ENCODE measurements around the gene MTCL1.
A peak's percentile ranks its signal among the peaks of the same experiment; 100 is the strongest.

Gene MTCL1

DNA sequence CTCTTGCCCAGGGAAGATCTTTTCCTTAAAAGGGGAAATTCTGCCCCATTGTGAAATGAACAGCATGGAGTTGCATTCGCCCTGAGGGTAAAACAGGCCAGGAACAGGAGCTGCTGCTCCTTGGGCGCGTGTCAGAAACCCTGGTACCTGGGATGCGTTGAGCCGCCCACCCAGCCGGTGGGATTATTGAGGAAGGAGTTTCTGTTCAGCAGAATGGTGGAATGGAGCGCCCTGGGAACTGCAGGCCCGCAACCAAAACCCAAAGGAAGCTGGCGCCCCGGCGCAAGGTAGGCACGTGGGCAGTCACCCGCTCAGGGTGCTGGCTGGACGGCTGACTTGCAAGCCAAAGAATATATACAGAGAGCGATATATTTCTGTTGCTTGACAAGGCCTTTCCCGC is 73.5 kb downstream of the MTCL1 start:
- TF ChIP-seq JUND (IDR thresholded peaks at IDR 0.05; ENCODE audit: low read depth), result no peak
- no peak for DNase-seq (ENCODE audit: low read depth in 1 of 2, low spot score in 1 of 2)
- in situ Hi-C loops (cut with HindIII; ENCODE audit: low pct_unique_long_range_greater_than_20kb, low sequenced_read_pairs), result no loop called here

DNA sequence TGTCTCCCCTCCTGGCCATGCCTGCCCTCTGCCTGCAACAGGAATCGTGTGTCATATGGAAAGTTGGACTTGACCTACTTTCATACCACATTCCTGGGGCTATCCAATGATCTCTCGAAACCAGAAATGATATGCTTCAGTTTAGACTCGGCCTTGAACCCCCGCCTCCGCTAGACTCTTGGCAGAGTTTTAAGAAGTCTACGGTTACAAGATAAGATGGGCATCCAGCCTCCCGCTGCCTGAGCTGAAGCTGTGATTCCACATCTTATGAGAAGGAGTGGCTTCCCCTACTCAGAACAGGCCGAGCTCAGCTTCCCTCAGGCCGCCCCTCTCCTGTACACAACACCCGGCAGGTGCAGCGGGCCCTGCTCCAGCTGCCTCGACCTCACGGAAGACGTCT is 73.9 kb downstream of the MTCL1 start:
- TF ChIP-seq JUND (IDR thresholded peaks at IDR 0.05; ENCODE audit: low read depth), result no peak
- no peak for DNase-seq (ENCODE audit: low read depth in 1 of 2, low spot score in 1 of 2)
- in situ Hi-C loops (cut with HindIII; ENCODE audit: low pct_unique_long_range_greater_than_20kb, low sequenced_read_pairs), result no loop called here

DNA sequence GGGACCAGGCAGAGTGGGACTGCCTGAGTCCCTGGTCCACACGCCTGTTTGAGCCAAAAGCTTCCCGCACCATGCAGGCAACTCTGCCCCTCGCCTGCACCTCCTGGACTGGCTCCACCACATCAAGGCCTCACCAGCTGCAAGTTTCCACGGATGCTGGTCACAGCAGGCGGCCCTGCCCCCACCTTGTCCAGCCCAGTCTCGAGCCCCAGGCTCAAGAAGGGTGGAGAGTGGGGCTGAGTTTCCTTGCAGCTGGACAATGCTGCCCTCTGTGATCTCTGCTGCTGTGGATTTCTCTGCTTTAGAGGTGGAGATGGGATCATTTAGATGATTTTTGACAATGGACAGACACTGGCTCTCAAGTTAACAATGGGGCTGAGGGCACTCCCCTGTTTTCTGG is 74.9 kb downstream of the MTCL1 start:
- no peak for TF ChIP-seq JUND (IDR thresholded peaks at IDR 0.05; ENCODE audit: low read depth)
- in situ Hi-C loops (cut with HindIII; ENCODE audit: low pct_unique_long_range_greater_than_20kb, low sequenced_read_pairs), result no loop called here
- DNase-seq (ENCODE audit: low read depth in 1 of 2, low spot score in 1 of 2), result no peak

DNA sequence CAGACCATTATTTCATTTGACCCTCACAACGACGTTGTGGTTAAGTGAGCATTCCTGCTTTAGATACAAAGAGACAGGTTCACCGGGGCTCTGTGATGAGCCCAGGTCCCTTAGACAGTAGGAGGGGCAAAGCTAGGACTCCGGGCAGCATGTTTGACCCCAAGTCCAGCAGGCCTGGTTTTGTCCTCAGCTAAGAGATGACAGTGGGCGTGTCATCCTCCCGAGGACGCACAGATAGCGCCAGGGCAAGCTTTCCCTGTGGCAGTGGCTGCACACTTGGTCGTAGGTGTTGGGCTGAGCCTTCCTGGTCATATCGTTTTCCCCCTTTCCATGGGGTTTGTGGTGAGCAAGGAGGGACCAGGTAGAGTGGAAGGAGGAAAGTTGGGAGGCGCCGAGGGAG is 76.3 kb downstream of the MTCL1 start:
- in situ Hi-C loops (cut with HindIII; ENCODE audit: low pct_unique_long_range_greater_than_20kb, low sequenced_read_pairs), result no loop called here
- no peak for TF ChIP-seq JUND (IDR thresholded peaks at IDR 0.05; ENCODE audit: low read depth)
- no peak for DNase-seq (ENCODE audit: low read depth in 1 of 2, low spot score in 1 of 2)

DNA sequence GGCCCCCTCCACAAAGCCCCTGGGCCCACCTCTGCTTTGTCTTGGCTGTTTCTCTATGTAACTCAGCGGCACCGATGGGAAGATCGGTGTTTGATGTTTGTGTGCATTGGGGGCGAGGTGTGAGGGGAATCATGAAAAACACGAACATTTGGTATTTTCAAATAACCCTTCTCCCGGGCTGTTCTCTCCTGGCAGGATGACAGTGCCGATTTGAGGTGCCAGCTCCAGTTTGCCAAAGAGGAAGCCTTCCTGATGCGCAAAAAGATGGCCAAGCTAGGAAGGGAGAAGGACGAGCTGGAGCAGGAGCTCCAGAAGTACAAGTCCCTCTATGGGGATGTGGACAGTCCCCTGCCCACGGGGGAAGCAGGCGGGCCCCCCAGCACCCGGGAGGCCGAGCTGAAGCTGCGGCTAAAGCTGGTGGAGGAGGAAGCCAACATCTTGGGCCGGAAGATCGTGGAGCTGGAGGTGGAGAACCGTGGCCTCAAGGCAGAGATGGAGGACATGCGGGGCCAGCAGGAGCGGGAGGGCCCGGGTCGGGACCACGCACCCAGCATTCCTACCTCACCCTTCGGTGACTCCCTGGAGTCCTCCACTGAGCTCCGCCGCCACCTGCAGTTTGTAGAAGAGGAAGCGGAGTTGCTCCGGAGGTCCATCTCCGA is 78.1 kb downstream of the MTCL1 start:
- no peak for TF ChIP-seq JUND (IDR thresholded peaks at IDR 0.05; ENCODE audit: low read depth)
- no peak for DNase-seq (ENCODE audit: low read depth in 1 of 2, low spot score in 1 of 2)
- in situ Hi-C loops (cut with HindIII; ENCODE audit: low pct_unique_long_range_greater_than_20kb, low sequenced_read_pairs), result no loop called here

DNA sequence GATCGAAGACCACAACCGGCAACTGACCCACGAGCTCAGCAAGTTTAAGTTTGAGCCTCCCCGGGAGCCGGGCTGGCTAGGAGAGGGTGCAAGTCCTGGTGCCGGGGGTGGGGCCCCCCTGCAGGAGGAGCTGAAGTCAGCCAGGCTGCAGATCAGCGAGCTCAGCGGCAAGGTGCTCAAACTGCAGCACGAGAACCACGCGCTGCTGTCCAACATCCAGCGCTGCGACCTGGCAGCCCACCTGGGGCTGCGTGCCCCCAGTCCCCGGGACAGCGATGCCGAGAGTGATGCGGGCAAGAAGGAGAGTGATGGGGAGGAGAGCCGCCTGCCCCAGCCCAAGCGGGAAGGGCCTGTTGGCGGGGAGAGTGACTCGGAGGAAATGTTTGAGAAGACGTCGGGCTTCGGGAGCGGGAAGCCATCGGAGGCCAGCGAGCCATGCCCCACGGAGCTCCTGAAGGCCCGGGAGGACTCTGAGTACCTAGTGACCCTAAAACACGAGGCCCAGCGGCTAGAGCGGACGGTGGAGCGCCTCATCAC is 78.7 kb downstream of the MTCL1 start:
- no peak for DNase-seq (ENCODE audit: low read depth in 1 of 2, low spot score in 1 of 2)
- in situ Hi-C loops (cut with HindIII; ENCODE audit: low pct_unique_long_range_greater_than_20kb, low sequenced_read_pairs), result no loop called here
- no peak for TF ChIP-seq JUND (IDR thresholded peaks at IDR 0.05; ENCODE audit: low read depth)

DNA sequence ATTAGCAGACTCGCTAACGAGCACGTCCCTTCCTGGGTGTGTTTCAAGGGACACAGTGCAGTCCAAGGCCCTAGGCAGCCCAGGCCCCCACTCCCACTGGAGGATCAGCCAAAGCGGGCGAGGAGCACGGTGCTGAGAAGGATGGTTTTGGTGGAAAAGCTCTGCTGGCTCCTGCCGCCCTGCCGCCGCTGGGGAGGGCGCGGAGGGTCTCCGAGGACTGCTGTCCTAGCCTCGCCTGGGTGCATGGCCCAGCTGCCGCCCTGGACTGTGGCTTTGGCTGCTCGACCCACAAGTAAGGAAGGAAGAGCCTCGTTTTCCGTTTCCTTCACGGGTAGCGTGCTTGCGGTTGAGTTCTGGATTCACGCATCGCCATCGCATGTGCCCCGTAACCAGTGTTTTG is 79.9 kb downstream of the MTCL1 start:
- TF ChIP-seq JUND (IDR thresholded peaks at IDR 0.05; ENCODE audit: low read depth), result no peak
- DNase-seq (ENCODE audit: low read depth in 1 of 2, low spot score in 1 of 2), result no peak
- in situ Hi-C loops (cut with HindIII; ENCODE audit: low pct_unique_long_range_greater_than_20kb, low sequenced_read_pairs), result no loop called here

DNA sequence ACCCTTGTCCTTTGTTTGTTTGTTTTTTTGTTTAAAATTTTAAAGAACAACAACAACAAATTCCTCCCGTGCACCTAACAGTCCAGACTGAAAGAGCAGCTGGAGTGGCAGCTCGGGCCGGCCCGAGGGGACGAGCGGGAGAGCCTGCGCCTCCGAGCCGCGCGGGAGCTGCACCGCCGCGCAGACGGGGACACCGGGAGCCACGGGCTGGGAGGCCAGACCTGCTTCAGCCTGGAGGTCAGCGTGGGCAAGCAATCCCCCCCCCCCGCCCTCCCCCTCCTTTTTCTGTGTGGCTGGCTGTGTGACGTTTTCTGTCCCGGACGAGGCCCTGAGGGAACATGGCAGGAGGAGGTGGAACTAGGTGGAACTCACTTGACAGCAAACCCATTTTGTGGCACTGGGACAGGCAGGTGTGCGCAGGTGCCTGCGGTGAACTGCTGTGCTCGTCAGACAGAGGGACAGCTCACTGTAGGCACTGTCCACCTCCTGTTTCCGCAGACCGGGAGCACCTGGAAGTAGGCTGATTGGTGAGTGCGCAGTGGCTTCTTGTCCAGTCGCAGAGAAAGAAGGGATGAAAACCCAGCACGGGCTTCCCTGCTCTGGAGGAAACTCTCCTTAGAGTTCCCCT is 80.6 kb downstream of the MTCL1 start:
- DNase-seq (ENCODE audit: low read depth in 1 of 2, low spot score in 1 of 2), result no peak
- no peak for TF ChIP-seq JUND (IDR thresholded peaks at IDR 0.05; ENCODE audit: low read depth)
- in situ Hi-C loops (cut with HindIII; ENCODE audit: low pct_unique_long_range_greater_than_20kb, low sequenced_read_pairs), result no loop called here

DNA sequence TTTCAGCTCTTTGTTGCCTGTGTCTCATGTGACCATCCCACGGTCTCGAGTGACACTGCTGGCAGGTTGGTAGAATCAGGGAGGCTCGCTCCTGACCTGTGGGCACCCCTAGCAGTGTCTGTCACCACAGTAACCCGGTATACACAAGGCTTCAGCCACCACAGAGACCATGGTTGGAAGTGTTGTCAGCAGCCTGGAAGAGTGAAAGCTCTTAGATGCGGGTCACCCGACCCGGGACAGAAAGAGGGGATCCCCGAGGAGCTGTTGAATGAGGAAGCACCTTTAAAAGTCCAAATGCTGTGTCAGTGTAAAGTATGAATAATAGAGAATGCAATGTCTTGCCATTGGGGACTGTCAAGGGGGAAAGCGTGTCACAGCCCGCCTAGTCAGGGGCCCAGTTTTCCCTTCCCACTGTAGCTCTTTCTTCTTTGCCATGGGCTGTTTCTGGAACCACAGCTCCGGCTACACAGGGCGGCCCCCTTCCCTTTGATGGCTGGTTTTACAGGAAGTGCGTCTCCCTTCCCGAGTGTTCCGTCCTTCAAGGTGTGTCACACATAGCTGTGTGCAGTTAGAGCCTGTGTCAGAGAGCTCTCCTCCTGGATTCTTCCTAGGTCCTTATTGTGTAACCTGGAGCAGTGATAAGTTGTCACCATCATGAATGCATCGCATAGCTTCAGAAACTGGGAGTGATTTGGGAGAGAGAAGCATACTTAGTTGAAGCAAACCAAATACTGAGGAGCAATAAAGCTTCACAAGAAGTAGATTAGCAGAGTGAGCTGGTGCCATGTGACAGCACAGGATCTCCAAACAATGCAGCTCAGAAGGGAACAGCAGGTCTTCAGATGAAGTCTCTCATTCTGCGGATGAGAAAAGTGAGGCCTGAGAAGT is 81.4 kb downstream of the MTCL1 start:
- TF ChIP-seq JUND (IDR thresholded peaks at IDR 0.05; ENCODE audit: low read depth), result no peak
- in situ Hi-C loops (cut with HindIII; ENCODE audit: low pct_unique_long_range_greater_than_20kb, low sequenced_read_pairs), result no loop called here
- DNase-seq (ENCODE audit: low read depth in 1 of 2, low spot score in 1 of 2), result no peak

DNA sequence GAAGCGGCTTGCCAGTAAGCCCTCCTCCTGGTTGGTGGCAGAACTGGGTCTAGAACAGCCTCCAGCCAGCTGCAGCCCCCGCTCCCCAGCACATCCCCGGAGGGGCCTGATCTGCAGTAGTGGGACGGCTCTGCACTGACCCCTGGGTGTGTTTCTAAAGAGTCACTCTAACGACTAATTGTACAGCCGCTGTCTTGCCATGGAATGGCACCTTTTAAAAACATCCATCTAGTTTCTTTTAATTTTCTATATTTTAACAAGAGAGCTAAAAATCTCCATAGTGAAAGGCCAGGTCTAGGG is 82.0 kb downstream of the MTCL1 start:
- no peak for TF ChIP-seq JUND (IDR thresholded peaks at IDR 0.05; ENCODE audit: low read depth)
- DNase-seq (ENCODE audit: low read depth in 1 of 2, low spot score in 1 of 2), result no peak
- in situ Hi-C loops (cut with HindIII; ENCODE audit: low pct_unique_long_range_greater_than_20kb, low sequenced_read_pairs), result no loop called here

DNA sequence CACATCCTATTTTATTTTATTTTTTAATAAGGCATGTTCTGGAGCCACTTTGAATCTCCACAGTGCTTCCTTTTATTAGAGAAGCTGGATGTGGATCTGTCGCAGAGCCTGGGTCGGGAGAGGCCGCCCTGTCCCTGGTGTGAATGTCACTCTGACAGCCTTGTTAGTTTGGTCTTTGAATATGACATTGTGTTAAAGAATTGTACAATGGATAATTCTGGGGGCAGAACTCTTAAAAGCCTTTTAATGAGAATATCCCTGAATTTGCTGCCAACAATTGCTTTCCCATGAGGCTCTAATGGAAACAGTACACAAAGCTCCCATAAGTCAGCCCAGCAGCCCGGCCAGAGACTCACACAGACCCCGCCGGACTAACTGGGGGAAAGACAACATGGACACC is 82.4 kb downstream of the MTCL1 start:
- in situ Hi-C loops (cut with HindIII; ENCODE audit: low pct_unique_long_range_greater_than_20kb, low sequenced_read_pairs), result no loop called here
- DNase-seq (ENCODE audit: low read depth in 1 of 2, low spot score in 1 of 2), result no peak
- no peak for TF ChIP-seq JUND (IDR thresholded peaks at IDR 0.05; ENCODE audit: low read depth)

DNA sequence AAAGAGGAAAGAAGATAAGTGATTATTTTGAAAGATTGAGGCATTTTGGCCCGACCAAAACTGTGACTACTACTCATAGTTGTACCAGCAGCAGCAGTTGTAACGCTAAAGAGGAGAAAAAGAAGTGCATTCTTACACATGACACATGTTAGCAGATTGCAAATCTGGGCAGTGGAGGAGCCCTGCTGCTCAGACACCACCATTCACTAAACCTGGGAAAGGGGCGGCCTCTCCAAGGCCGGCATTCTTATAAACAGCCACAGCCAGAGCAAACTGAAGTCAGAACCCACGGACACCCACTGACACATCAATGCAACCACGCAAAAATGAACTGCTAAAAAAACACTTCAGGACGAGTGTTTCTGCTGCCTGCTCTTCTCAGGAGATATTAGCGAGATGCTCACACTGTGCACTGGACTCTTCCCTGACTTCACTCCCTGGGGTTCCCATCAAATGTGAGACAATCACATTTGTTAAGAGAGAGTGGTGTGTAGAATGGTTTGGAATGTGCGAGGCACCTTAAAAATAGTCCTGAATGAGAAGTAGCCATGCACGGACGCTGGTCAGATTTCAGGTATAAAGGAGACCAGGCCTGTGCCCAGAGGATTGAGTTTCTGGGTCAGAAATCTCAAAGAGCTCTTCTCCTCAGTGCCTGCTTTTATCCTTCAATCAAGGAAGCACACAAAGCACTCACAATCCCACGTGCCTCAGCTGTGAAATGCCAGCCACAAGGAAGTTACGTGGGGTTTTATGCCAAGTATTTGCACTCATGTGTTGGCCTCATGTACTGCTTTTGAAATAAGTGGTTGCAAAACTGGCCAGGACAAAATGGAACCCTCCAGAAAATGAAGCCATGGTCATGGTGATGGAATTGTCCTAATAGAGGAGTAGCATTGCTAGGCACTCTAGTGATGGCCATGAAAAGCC is 83.4 kb downstream of the MTCL1 start:
- in situ Hi-C loops (cut with HindIII; ENCODE audit: low pct_unique_long_range_greater_than_20kb, low sequenced_read_pairs), result no loop called here
- TF ChIP-seq JUND (IDR thresholded peaks at IDR 0.05; ENCODE audit: low read depth), result no peak
- peak in 1 of 2 experiments; percentile 10 for DNase-seq (ENCODE audit: low read depth in 1 of 2, low spot score in 1 of 2)
